Mammary epithelial cell (primary cell): ENCODE measurements around the gene SPART.

ENCODE experiments used
- CTCF ChIP-seq, 2 donors: IDR thresholded peaks in 1 of 2; conservative IDR thresholded peaks in 1 of 2; 2 replicates each; pipeline ENCODE4 v1.5.1; 2011 to 2012; ENCODE audit warnings: inconsistent platforms in 2 of 2, low read length in 2 of 2, mild to moderate bottlenecking in 2 of 2, control low read depth in 1 of 2, low read depth in 1 of 2; ENCODE audit not compliant: insufficient read depth in 1 of 2; ENCODE audit errors: extremely low read depth in 1 of 2
- EZH2 ChIP-seq: IDR thresholded peaks from 2 replicates; pipeline ENCODE4 v1.6.1; 2012; ENCODE audit warnings: low read length, inconsistent platforms, borderline replicate concordance

GRCh38 chr13:36298535-36299068 lies 47.6 kb downstream of the SPART start:
- no peak for TF ChIP-seq CTCF (conservative IDR thresholded peaks at IDR 0.05 in 1 of 2, IDR thresholded peaks at IDR 0.05 in 1 of 2; ENCODE audit: extremely low read depth in 1 of 2, insufficient read depth in 1 of 2, low read depth in 1 of 2, low read length in 2 of 2)
- no peak for TF ChIP-seq EZH2
